Activated CD4-positive, alpha-beta memory T cell treated with anti-CD3 and anti-CD28 coated beads for 36 hours (primary cell): Measurements from ENCODE around the gene TJP3. TPM values are rescaled to one million over a fixed set of nuclear protein-coding genes. Genes with fewer than 3 reads are reported as not detected.

Experiments
- CTCF ChIA-PET: fragments of 350-600 bp; sonication (Branson Sonifier 250); formaldehyde crosslinking; loops from one replicate; lab custom pipeline; 2021; ENCODE audit warnings: antibody characterized with exemption, inconsistent platforms; lab: Charles Lee
- POLR2A ChIA-PET: fragments of 350-600 bp; sonication (Branson Sonifier 250); formaldehyde crosslinking; loops from one replicate; lab custom pipeline; 2021; ENCODE audit warnings: antibody characterized with exemption; lab: Charles Lee
- DNase-seq: peaks from one replicate; pipeline ENCODE4 v3.0.0-alpha.2; 2020
- H3K27ac Mint-ChIP-seq: one replicate; pipeline ENCODE4 v1.8.0; 2021; ENCODE audit warnings: mixed read lengths
- H3K27me3 Mint-ChIP-seq: one replicate; pipeline ENCODE4 v1.8.0; 2021; ENCODE audit warnings: mixed read lengths
- H3K36me3 Mint-ChIP-seq: one replicate; pipeline ENCODE4 v1.8.0; 2021; ENCODE audit warnings: mixed read lengths
- H3K4me1 Mint-ChIP-seq: one replicate; pipeline ENCODE4 v1.8.0; 2021; ENCODE audit warnings: low read depth, mixed read lengths
- H3K4me3 Mint-ChIP-seq: one replicate; pipeline ENCODE4 v1.8.0; 2021; ENCODE audit warnings: mild to moderate bottlenecking, mixed read lengths
- H3K9me3 Mint-ChIP-seq: one replicate; pipeline ENCODE4 v1.8.0; 2021; ENCODE audit warnings: mixed read lengths
- intact Hi-C: fragments of 100-400 bp; cut with micrococcal nuclease; formaldehyde crosslinking; loops from one replicate; pipeline ENCODE4 v1.15.1; 2023
- total RNA-seq, 2 experiments: library from RNA; stranded (reverse); gene quantifications; one replicate each; pipeline ENCODE4 v1.2.3, GENCODE V29; 2021

TJP3 gene
- total RNA-seq, 2 experiments from 2014 or later, result 3.1 to 3.7 TPM

GRCh38 chr19:3780786-3781304, 72.7 kb downstream of the TJP3 start:
- Mint-ChIP-seq H3K4me1 (peaks cover 8% of the 10 kb centered on the region), H3K27me3 (no peaks in the 10 kb centered on the region), H3K4me3 (no peak overlapping the region), H3K9me3 (peaks cover 19% of the 10 kb centered on the region), H3K27ac (no peak overlapping the region), H3K36me3 (peaks cover 24% of the 10 kb centered on the region)
- intact Hi-C loops, result no loop called here
- ChIA-PET CTCF (interaction anchor here (1.4 to 2.4 kb wide), 2 partner anchors 42 to 359 kb away, joined by 3 to 6 read pairs; no protein-coding TSS in a partner anchor), POLR2A (interaction anchor here (0.6 to 1.6 kb wide), 2 partner anchors 17 to 188 kb away, joined by 3 to 5 read pairs; no protein-coding TSS in a partner anchor)
- DNase-seq, result no peak

DNA sequence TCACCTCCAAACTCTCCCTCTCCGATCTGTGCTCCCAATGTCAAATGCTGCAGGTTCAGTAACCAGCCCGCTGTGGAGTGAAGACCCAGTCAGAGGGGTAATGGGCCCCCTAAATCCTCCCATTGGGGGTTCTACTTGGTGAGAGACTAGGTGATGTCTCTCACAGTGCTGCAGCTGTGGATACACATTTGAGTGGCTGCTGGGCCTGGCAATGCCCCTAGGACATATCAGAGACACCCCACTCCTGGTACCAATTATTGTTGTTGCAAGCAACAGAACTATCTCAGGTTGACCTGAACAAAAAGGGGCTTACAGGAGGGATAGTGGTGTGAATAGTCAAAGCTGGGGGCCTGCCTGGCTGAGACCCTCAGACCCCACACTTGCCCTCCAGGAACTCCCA, 73.4 kb downstream of the TJP3 start:
- Mint-ChIP-seq H3K4me3 (no peak overlapping the region), H3K9me3 (peaks cover 19% of the 10 kb centered on the region), H3K27me3 (no peaks in the 10 kb centered on the region), H3K36me3 (peaks cover 24% of the 10 kb centered on the region), H3K27ac (no peak overlapping the region), H3K4me1 (peaks cover 8% of the 10 kb centered on the region)
- ChIA-PET CTCF (interaction anchor here (2.4 kb wide), 1 partner anchor 41 kb away, joined by 6 read pairs; no protein-coding TSS in a partner anchor), POLR2A (no interaction called here)
- no peak for DNase-seq
- intact Hi-C loops, result loop anchor here (2.0 kb wide), 1 partner anchor 41 kb away; no protein-coding TSS in a partner anchor

DNA sequence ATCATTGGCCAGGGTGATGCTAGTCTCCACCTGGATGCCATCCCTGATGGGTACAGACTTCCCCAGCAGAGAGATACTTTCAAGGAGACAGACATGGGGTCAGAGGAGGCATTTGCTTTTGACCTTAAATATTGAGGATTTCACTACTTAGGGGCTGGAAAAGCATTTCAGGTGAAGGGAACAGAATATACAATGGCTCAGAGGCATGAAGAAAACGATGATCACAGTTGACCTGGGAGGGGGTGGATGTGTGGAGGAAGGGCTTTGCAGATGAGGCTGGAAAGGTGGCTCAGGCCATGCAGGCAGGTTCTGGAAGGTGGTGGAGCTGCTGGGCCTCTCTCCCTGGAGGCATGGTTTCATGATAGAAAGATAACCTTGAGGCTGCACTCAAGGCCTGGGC, 74.1 kb downstream of the TJP3 start:
- no peak overlapping the region for H3K27ac Mint-ChIP-seq
- POLR2A ChIA-PET, result no interaction called here
- CTCF ChIA-PET, result interaction anchor here (1.2 to 4.7 kb wide), 3 partner anchors 20 to 66 kb away, joined by 4 to 36 read pairs (median 8); partner anchors contain the start of gene MRPL54
- H3K9me3 Mint-ChIP-seq, result peaks cover 19% of the 10 kb centered on the region
- no peak for DNase-seq
- intact Hi-C loops, result loop anchor here (2.0 kb wide), 1 partner anchor 40 kb away; no protein-coding TSS in a partner anchor
- H3K36me3 Mint-ChIP-seq, result peaks cover 24% of the 10 kb centered on the region
- peaks cover 8% of the 10 kb centered on the region for H3K4me1 Mint-ChIP-seq
- no peak overlapping the region for H3K4me3 Mint-ChIP-seq
- no peaks in the 10 kb centered on the region for H3K27me3 Mint-ChIP-seq

GRCh38 chr19:3782903-3783302, 74.7 kb downstream of the TJP3 start:
- Mint-ChIP-seq H3K4me1 (peaks cover 8% of the 10 kb centered on the region), H3K4me3 (no peak overlapping the region), H3K27me3 (no peaks in the 10 kb centered on the region), H3K9me3 (peaks cover 19% of the 10 kb centered on the region), H3K36me3 (peaks cover 24% of the 10 kb centered on the region), H3K27ac (no peak overlapping the region)
- ChIA-PET CTCF (interaction anchor here (1.2 to 4.7 kb wide), 5 partner anchors 20 to 69 kb away, joined by 4 to 36 read pairs (median 8); partner anchors contain the start of gene MRPL54), POLR2A (interaction anchor here (2.1 kb wide), 1 partner anchor 36 kb away, joined by 6 read pairs; no protein-coding TSS in a partner anchor)
- intact Hi-C loops, result loop anchor here (2.0 kb wide), 1 partner anchor 40 kb away; no protein-coding TSS in a partner anchor
- no peak for DNase-seq

- DNase-seq, result peak; percentile 65
- intact Hi-C loops, result loop anchor here (2.0 kb wide), 1 partner anchor 39 kb away; no protein-coding TSS in a partner anchor
- ChIA-PET POLR2A (interaction anchor here (0.6 to 2.1 kb wide), 3 partner anchors 29 to 339 kb away, joined by 3 to 6 read pairs (median 3); no protein-coding TSS in a partner anchor), CTCF (interaction anchor here (1.0 to 4.7 kb wide), 7 partner anchors 21 to 68 kb away, joined by 4 to 36 read pairs (median 8); partner anchors contain the start of gene MRPL54)
- peak overlapping the region; percentile 77 for H3K4me3 Mint-ChIP-seq
- H3K27ac Mint-ChIP-seq, result no peak overlapping the region
- H3K4me1 Mint-ChIP-seq, result peaks cover 8% of the 10 kb centered on the region
- no peaks in the 10 kb centered on the region for H3K27me3 Mint-ChIP-seq
- peaks cover 24% of the 10 kb centered on the region for H3K36me3 Mint-ChIP-seq
- peaks cover 19% of the 10 kb centered on the region for H3K9me3 Mint-ChIP-seq
Measured at GRCh38 chr19:3783660-3784584, 75.7 kb downstream of the TJP3 start.

GRCh38 chr19:3784607-3785450, 76.6 kb downstream of the TJP3 start:
- intact Hi-C loops, result no loop called here
- no peak overlapping the region for H3K27ac Mint-ChIP-seq
- peaks cover 8% of the 10 kb centered on the region for H3K4me1 Mint-ChIP-seq
- H3K4me3 Mint-ChIP-seq, result peak overlapping the region; percentile 77
- ChIA-PET POLR2A (interaction anchor here (0.9 to 2.1 kb wide), 3 partner anchors 22 to 34 kb away, joined by 3 to 6 read pairs (median 3); partner anchors contain the start of gene MRPL54), CTCF (interaction anchor here (0.7 to 4.7 kb wide), 6 partner anchors 22 to 107 kb away, joined by 3 to 36 read pairs (median 9); partner anchors contain the start of gene MRPL54)
- peaks cover 24% of the 10 kb centered on the region for H3K36me3 Mint-ChIP-seq
- H3K27me3 Mint-ChIP-seq, result no peaks in the 10 kb centered on the region
- peaks cover 19% of the 10 kb centered on the region for H3K9me3 Mint-ChIP-seq
- DNase-seq, result no peak

GRCh38 chr19:3785451-3785937, 77.3 kb downstream of the TJP3 start:
- Mint-ChIP-seq H3K4me3 (peak overlapping the region; percentile 77), H3K36me3 (peaks cover 24% of the 10 kb centered on the region), H3K27me3 (no peaks in the 10 kb centered on the region), H3K9me3 (peaks cover 19% of the 10 kb centered on the region), H3K27ac (no peak overlapping the region), H3K4me1 (peaks cover 8% of the 10 kb centered on the region)
- intact Hi-C loops, result no loop called here
- peak; percentile 38 for DNase-seq
- CTCF ChIA-PET, result interaction anchor here (0.7 to 4.7 kb wide), 4 partner anchors 33 to 106 kb away, joined by 3 to 36 read pairs (median 10); no protein-coding TSS in a partner anchor
- POLR2A ChIA-PET, result interaction anchor here (0.9 kb wide), 1 partner anchor 23 kb away, joined by 3 read pairs; the partner anchor contains the start of gene MRPL54

DNA sequence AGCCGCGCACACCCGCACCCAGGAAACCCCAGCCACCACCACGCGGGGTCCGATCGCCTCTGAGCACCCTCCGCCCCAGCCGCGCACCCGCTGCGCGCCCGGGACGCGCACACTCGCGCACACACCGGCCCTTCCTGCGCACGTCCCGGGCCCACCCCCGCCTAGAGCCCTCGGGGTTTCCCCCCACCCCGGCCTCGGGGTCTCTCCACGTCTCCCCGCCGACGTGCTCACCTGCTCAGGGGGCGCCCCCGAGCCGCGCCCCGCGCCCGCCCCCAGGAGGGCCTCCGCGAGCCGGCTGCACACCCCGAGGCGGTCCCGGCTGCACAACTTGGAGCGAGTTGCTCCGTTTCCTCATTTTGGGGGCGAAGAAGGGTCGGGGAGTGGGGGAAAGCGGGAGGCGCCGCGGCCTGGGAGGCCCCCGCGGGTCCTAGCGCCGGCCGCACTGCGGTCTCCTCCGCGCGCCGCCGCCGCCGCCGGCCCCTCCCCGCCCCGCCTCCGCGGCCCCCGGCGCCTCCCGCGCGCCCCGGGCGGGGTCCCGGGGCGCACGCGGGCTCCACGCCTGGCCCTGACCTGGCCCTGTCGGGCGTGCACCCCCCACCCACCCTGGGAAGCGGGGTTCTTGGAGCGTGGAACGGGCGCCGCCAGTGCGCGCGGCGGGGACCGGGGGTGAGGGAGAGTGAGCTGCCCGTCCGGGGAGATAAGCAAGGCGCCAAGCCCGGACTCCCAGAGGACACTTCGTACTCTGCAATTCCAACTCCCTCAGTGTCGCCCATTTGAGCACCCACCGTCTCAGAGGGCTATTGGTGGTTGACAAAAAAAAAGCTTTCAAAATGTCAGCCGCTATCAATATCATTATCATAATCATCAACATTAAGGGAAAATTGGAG, 78.0 kb downstream of the TJP3 start, which contains the start of gene MATK:
Gene MATK, minus strand, starts transcription at position 444 of the 887 bp plus-strand sequence. CDS start 1,246 bp downstream, outside the sequence.
- CTCF ChIA-PET, result interaction anchor here (0.7 to 4.7 kb wide), 3 partner anchors 36 to 63 kb away, joined by 3 to 36 read pairs (median 10); no protein-coding TSS in a partner anchor
- POLR2A ChIA-PET, result interaction anchor here (0.9 to 1.0 kb wide), 2 partner anchors 24 to 32 kb away, joined by 3 read pairs; partner anchors contain the start of gene MRPL54

GRCh38 chr19:3788996-3789778, 81.0 kb downstream of the TJP3 start:
- H3K36me3 Mint-ChIP-seq, result no peaks in the 10 kb centered on the region
- H3K27ac Mint-ChIP-seq, result no peak overlapping the region
- POLR2A ChIA-PET, result interaction anchor here (0.6 to 0.9 kb wide), 2 partner anchors 26 to 27 kb away, joined by 3 read pairs; no protein-coding TSS in a partner anchor
- peaks cover 8% of the 10 kb centered on the region for H3K4me1 Mint-ChIP-seq
- DNase-seq, result no peak
- H3K4me3 Mint-ChIP-seq, result no peak overlapping the region
- H3K27me3 Mint-ChIP-seq, result no peaks in the 10 kb centered on the region
- peaks cover 2% of the 10 kb centered on the region for H3K9me3 Mint-ChIP-seq
- CTCF ChIA-PET, result interaction anchor here (1.1 to 2.2 kb wide), 2 partner anchors 33 to 60 kb away, joined by 3 to 10 read pairs; no protein-coding TSS in a partner anchor
- intact Hi-C loops, result no loop called here

More for the DNA sequence above, 78.0 kb downstream of the TJP3 start, which contains the start of gene MATK:
- Mint-ChIP-seq H3K27me3 (no peaks in the 10 kb centered on the region), H3K4me3 (peak within 1 kb of the TSS; percentile 77), H3K4me1 (peaks cover 8% of the 10 kb centered on the region), H3K9me3 (peaks cover 18% of the 10 kb centered on the region), H3K27ac (peak within 1 kb of the TSS; percentile 28), H3K36me3 (peaks cover 20% of the 10 kb centered on the region)
- intact Hi-C loops, result no loop called here
- DNase-seq, result peak; percentile 26
